K562 (cell line): Measurements from ENCODE around the gene CXCL13. TPM values are rescaled to one million over a fixed set of nuclear protein-coding genes. Genes with fewer than 3 reads are reported as not detected.

ENCODE experiments used
- ATAC-seq: fragments of 200-7000 bp; cut with Tn5 transposase; 3 replicates; pipeline ENCODE4 v1.9.1; 2020; ENCODE audit warnings: moderate library complexity
- BruUV-seq: library from RNA; stranded (reverse); fragments of 400-500 nt; replicated peaks from 2 replicates; lab custom pipeline; 2021; lab: Mats Ljungman, UMichigan
- CTCF ChIA-PET: fragments of 300-600 bp; formaldehyde crosslinking; extraction: SDS; loops from one replicate; lab custom pipeline; 2021; ENCODE audit warnings: low intra/inter-chr PET ratio; lab: Yijun Ruan, JAX
- POLR2A ChIA-PET: fragments of 300-600, 350-650 bp; sonication (Branson Sonifier 250); formaldehyde crosslinking; extraction: SDS; loops from one replicate; lab custom pipeline; 2021; ENCODE audit warnings: antibody characterized with exemption, inconsistent platforms; lab: Yijun Ruan, JAX
- DNase-seq, 4 experiments: peaks; one replicate each; pipeline versions ENCODE4 v3.0.0 to v3.0.0-alpha.2; 2011 to 2018; ENCODE audit warnings: low spot score in 3 of 4, mixed read lengths in 3 of 4; ENCODE audit errors: extremely low read depth in 1 of 4
- FAIRE-seq: peaks from 2 replicates; lab custom pipeline; 2011; peaks lifted over from hg19 to GRCh38; lab: Jason Lieb, UNC
- H2AFZ ChIP-seq: 2 replicates; pipeline ENCODE4 v1.6.0; 2011; ENCODE audit warnings: low read depth, low read length, control low read depth, inconsistent platforms
- H3K27ac ChIP-seq: fragments of 200-600 bp; 3 replicates; pipeline ENCODE4 v1.8.0; 2011; ENCODE audit warnings: low read depth, mild to moderate bottlenecking, control low read depth, inconsistent platforms, low read length, moderate library complexity, mixed read lengths; ENCODE audit errors: extremely low read depth
- H3K27me3 ChIP-seq, 2 experiments: fragments of 300-600 bp in 1 of 2; 2 replicates in 1 of 2; 3 replicates in 1 of 2; pipeline versions ENCODE4 v1.6.0 to v1.8.0; 2011; ENCODE audit warnings: inconsistent platforms in 2 of 2, low read length in 2 of 2, mild to moderate bottlenecking in 1 of 2, mixed read lengths in 1 of 2, moderate library complexity in 1 of 2; ENCODE audit not compliant: control insufficient read depth in 2 of 2, insufficient read depth in 2 of 2
- H3K36me3 ChIP-seq: fragments of 300-600 bp; 3 replicates; pipeline ENCODE4 v1.8.0; 2011; ENCODE audit warnings: mild to moderate bottlenecking, low read length, inconsistent platforms; ENCODE audit not compliant: control insufficient read depth, insufficient read depth
- H3K4me1 ChIP-seq, 2 experiments: fragments of 200-600 bp in 1 of 2; replicated peaks in 1 of 2; 2 replicates in 1 of 2; 3 replicates in 1 of 2; pipeline versions ENCODE4 v1.5.1 to v1.8.0; 2011; ENCODE audit warnings: inconsistent platforms in 2 of 2, low read length in 2 of 2, mild to moderate bottlenecking in 1 of 2, mixed read lengths in 1 of 2, moderate library complexity in 1 of 2; ENCODE audit not compliant: control insufficient read depth in 2 of 2, insufficient read depth in 2 of 2
- H3K4me2 ChIP-seq: 2 replicates; pipeline ENCODE4 v1.6.1; 2011; ENCODE audit warnings: low read length, control low read depth, inconsistent platforms, mixed read lengths; ENCODE audit not compliant: insufficient read depth
- H3K4me3 ChIP-seq: fragments of 200-600 bp; sonication (generic), shearing (Covaris generic); 2 replicates; pipeline ENCODE4 v1.5.1; 2016; ENCODE audit warnings: control low read depth, inconsistent platforms
- H3K79me2 ChIP-seq: fragments of 200-600 bp; 3 replicates; pipeline ENCODE4 v1.8.0; 2011; ENCODE audit warnings: low read length, inconsistent platforms; ENCODE audit not compliant: control insufficient read depth, insufficient read depth
- H3K9ac ChIP-seq, 2 experiments: 2 replicates each; pipeline versions ENCODE4 v1.6.0 to v1.6.1; 2011; ENCODE audit warnings: low read depth in 2 of 2, low read length in 2 of 2, control low read depth in 1 of 2, inconsistent platforms in 1 of 2, mild to moderate bottlenecking in 1 of 2, mixed read lengths in 1 of 2; ENCODE audit not compliant: insufficient read depth in 1 of 2
- H3K9me1 ChIP-seq: one replicate; pipeline ENCODE4 v1.6.0; 2011; ENCODE audit warnings: inconsistent platforms, mild to moderate bottlenecking, low read length, moderate library complexity; ENCODE audit not compliant: control insufficient read depth, insufficient read depth
- H3K9me3 ChIP-seq: replicated peaks from 2 replicates; pipeline ENCODE4 v1.5.1; 2011; ENCODE audit warnings: low read depth, low read length, inconsistent platforms; ENCODE audit not compliant: control insufficient read depth, insufficient read depth
- H4K20me1 ChIP-seq: replicated peaks from 2 replicates; pipeline ENCODE4 v1.6.1; 2011; ENCODE audit warnings: low read length, inconsistent platforms, mixed read lengths; ENCODE audit not compliant: control insufficient read depth, insufficient read depth
- BCOR ChIP-seq: fragments of 450-650 bp; IDR thresholded peaks from 2 replicates; pipeline ENCODE4 v1.6.1; 2016
- CREB5 ChIP-seq: fragments of 250-450 bp; sonication (Bioruptor Pico); IDR thresholded peaks from 2 replicates; pipeline ENCODE4 v1.5.0; 2020; ENCODE audit warnings: mild to moderate bottlenecking
- FOXM1 ChIP-seq, 2 experiments: fragments of 450-650 bp in 1 of 2; sonication (generic) in 1 of 2; formaldehyde crosslinking in 1 of 2; IDR thresholded peaks; 2 replicates each; pipeline versions ENCODE4 v1.6.1 to v1.9.0; 2017 to 2022; ENCODE audit warnings: low read depth in 2 of 2, mild to moderate bottlenecking in 2 of 2, missing genetic modification reagents in 1 of 2, moderate library complexity in 1 of 2
- MBD1 ChIP-seq: fragments of 250-450 bp; sonication (Bioruptor Pico); IDR thresholded peaks from 2 replicates; pipeline ENCODE4 v1.8.0; 2022; ENCODE audit warnings: inconsistent platforms
- NR3C1 ChIP-seq: sonication (generic); formaldehyde crosslinking; IDR thresholded peaks from 2 replicates; pipeline ENCODE4 v1.8.1; 2022; ENCODE audit warnings: missing genetic modification reagents
- SAFB ChIP-seq: fragments of 200-400 bp; formaldehyde crosslinking; IDR thresholded peaks from 2 replicates; pipeline ENCODE4 v1.6.1; 2017; ENCODE audit warnings: low read depth, low read length, borderline replicate concordance
- SIN3A ChIP-seq, 2 experiments: fragments of 150-350 bp in 1 of 2; IDR thresholded peaks; 2 replicates each; pipeline ENCODE4 v1.6.1; 2011 to 2016; ENCODE audit warnings: borderline replicate concordance in 2 of 2, low read depth in 2 of 2, low read length in 2 of 2, mild to moderate bottlenecking in 2 of 2, moderate library complexity in 2 of 2; ENCODE audit not compliant: control insufficient read depth in 1 of 2
- THAP12 ChIP-seq: fragments of 250-450 bp; sonication (Bioruptor Pico); IDR thresholded peaks from 2 replicates; pipeline ENCODE4 v1.9.0; 2021; ENCODE audit warnings: mild to moderate bottlenecking, inconsistent platforms
- ZMIZ1 ChIP-seq, 2 experiments: fragments of 150-350 bp in 1 of 2; IDR thresholded peaks; 2 replicates each; pipeline ENCODE4 v1.6.1; 2012 to 2016; ENCODE audit warnings: low read depth in 2 of 2, low read length in 2 of 2, mild to moderate bottlenecking in 1 of 2, moderate library complexity in 1 of 2
- ZNF23 ChIP-seq: fragments of 250-450 bp; sonication (Bioruptor Pico); IDR thresholded peaks from 2 replicates; pipeline ENCODE4 v1.4.0; 2020; ENCODE audit warnings: mild to moderate bottlenecking
- ZNF232 ChIP-seq: sonication (generic); formaldehyde crosslinking; IDR thresholded peaks from 2 replicates; pipeline ENCODE4 v1.8.0; 2022; ENCODE audit warnings: mild to moderate bottlenecking, missing genetic modification reagents
- ZNF830 ChIP-seq: fragments of 250-450 bp; sonication (Bioruptor Pico); IDR thresholded peaks from 2 replicates; pipeline ENCODE4 v1.5.0; 2021; ENCODE audit warnings: mild to moderate bottlenecking
- WGBS: fragments of 100-300 bp; shearing (Covaris generic); methylation state at CpG from one replicate; pipeline ENCODE4 v1.1.6; 2016; ENCODE audit warnings: low coverage, mixed read lengths; ENCODE audit not compliant: insufficient coverage; ENCODE audit errors: missing lambda C conversion rate; 5-methylcytosine and 5-hydroxymethylcytosine counted together
- in situ Hi-C: fragments of 300-500 bp; cut with MboI; formaldehyde crosslinking; loops from 4 replicates; pipeline ENCODE4 v1.15.0; 2018; ENCODE audit warnings: inconsistent platforms, mixed read lengths
- intact Hi-C: fragments of 100-400 bp; cut with micrococcal nuclease; formaldehyde crosslinking; loops from 2 replicates; pipeline ENCODE4 v1.14.2; 2022
- polyA plus RNA-seq, 8 experiments: library from polyadenylated mRNA; depleted of rRNA in 4 of 8; stranded (reverse) in 5 of 8; unstranded in 3 of 8; fragments of >200 nt; fragmentation: Nextera tagmentation in 2 of 8; fragmentation: Illumina TruSeq in 1 of 8; extraction: Ambion mirVana in 2 of 8; extraction: Trizol in 1 of 8; gene quantifications; 2 replicates each; pipeline versions ENCODE4 v1.2.1 to v1.2.3, GENCODE V29; 2011 to 2014; ENCODE audit warnings: inconsistent platforms in 1 of 8, missing spikeins in 1 of 8
- total RNA-seq, 7 experiments: library from RNA; depleted of rRNA in 6 of 7; stranded (reverse); fragments of >200 nt in 6 of 7; fragmentation: Illumina TruSeq in 2 of 7; extraction: Trizol in 2 of 7; gene quantifications; 2 replicates each; pipeline versions ENCODE4 v1.2.1 to v1.2.3, GENCODE V29; 2011 to 2021; ENCODE audit warnings: low replicate concordance in 1 of 7

Gene CXCL13
- total and polyA plus RNA-seq, 9 of the 15 experiments (the other 6 are each of a cell fraction or from before 2014, with no cell fraction given) = not detected

- TF ChIP-seq THAP12 (CRISPR knock-in tag) (no peak), ZNF830 (CRISPR knock-in tag) (no peak)
These were observed 18.6 kb downstream of the CXCL13 start (continued) for GRCh38 chr4:77624213-77624612.

GRCh38 chr4:77625485-77625884 lies 19.9 kb downstream of the CXCL13 start:
- POLR2A ChIA-PET = no interaction called here
- Histone ChIP-seq H3K27ac (no peak overlapping the region), H4K20me1 (no peaks in the 10 kb centered on the region), H3K9me3 (no peaks in the 10 kb centered on the region), H3K4me3 (no peak overlapping the region), H3K4me2 (no peak overlapping the region), H3K79me2 (no peaks in the 10 kb centered on the region), H3K9me1 (no peaks in the 10 kb centered on the region), H3K4me1 (no peaks in the 10 kb centered on the region), H3K36me3 (no peaks in the 10 kb centered on the region), H2AFZ (no peak overlapping the region), H3K27me3 (peaks cover 2 to 11% of the 10 kb centered on the region in 2 experiments; a peak in 4 of 5 replicates), H3K9ac (no peak overlapping the region)
- no peak for FAIRE-seq
- CTCF ChIA-PET = no interaction called here
- intact Hi-C loops = no loop called here
- WGBS = 0% methylated on average over 5 of the region's 5 CpGs
- ATAC-seq = no peak; the same call in 2 of the 3 replicates
- no peak for DNase-seq
- in situ Hi-C loops = no loop called here
- BruUV-seq = no TSS peak
- no peak for TF ChIP-seq ZNF232 (CRISPR knock-in tag)
- TF ChIP-seq ZNF23 (CRISPR knock-in tag) = no peak
- no peak for TF ChIP-seq ZMIZ1 (IDR thresholded peaks at IDR 0.05; ENCODE audit: low read depth in 2 of 2, low read length in 2 of 2)
- TF ChIP-seq SAFB = no peak
- TF ChIP-seq NR3C1 (CRISPR knock-in tag) = no peak
- TF ChIP-seq BCOR = no peak
- TF ChIP-seq FOXM1 (IDR thresholded peaks at IDR 0.05; ENCODE audit: low read depth) = no peak
- TF ChIP-seq FOXM1 (CRISPR knock-in tag; IDR thresholded peaks at IDR 0.05; ENCODE audit: low read depth) = no peak
- TF ChIP-seq MBD1 (CRISPR knock-in tag) = no peak
- TF ChIP-seq SIN3A (IDR thresholded peaks at IDR 0.05; ENCODE audit: borderline replicate concordance in 2 of 2, control insufficient read depth in 1 of 2, low read depth in 2 of 2, low read length in 2 of 2) = no peak
- no peak for TF ChIP-seq CREB5 (CRISPR knock-in tag)
